ENCODE data around the gene APBB2. TPM values are rescaled to one million over a fixed set of nuclear protein-coding genes. Genes with fewer than 3 reads are reported as not detected.

APBB2 gene
- total and polyA plus RNA-seq, 2 of the 8 experiments (the other 6 are each of a cell fraction or from before 2014, with no cell fraction given) = 58.7 to 59.4 TPM

- H4K8ac ChIP-seq (ENCODE audit: extremely low read depth, insufficient read depth, low read length) = no peak overlapping the region
- H4K5ac ChIP-seq (ENCODE audit: insufficient read length, low read depth, low read length) = no peak overlapping the region
- peaks cover 0 to 7% (median 3%) of the 10 kb centered on the region in 4 experiments; a peak in 3 of 7 replicates for H3K4me1 ChIP-seq (replicated peaks in 1 of 4; ENCODE audit: control insufficient read depth in 3 of 4, insufficient read depth in 4 of 4, low read length in 3 of 4)
- no peak overlapping the region for H3K56ac ChIP-seq (replicated peaks; ENCODE audit: insufficient read length, low read depth, low read length)
- no peak overlapping the region for H2BK20ac ChIP-seq (ENCODE audit: low read length)
- H4K20me1 ChIP-seq (replicated peaks in 1 of 2; ENCODE audit: control insufficient read depth in 1 of 2, insufficient read depth in 2 of 2, low read length in 2 of 2) = no peaks in the 10 kb centered on the region
- DNase-seq (ENCODE audit: low read depth in 1 of 2, low spot score in 2 of 2) = no peak
- no peak overlapping the region for H3K23ac ChIP-seq (ENCODE audit: insufficient read length)
- ChIA-PET CTCF (ENCODE audit: partially characterized antibody) (interaction anchor here (0.9 to 1.7 kb wide), 2 partner anchors 13 to 16 kb away, joined by 4 to 8 read pairs; no protein-coding TSS in a partner anchor), POLR2A (ENCODE audit: partially characterized antibody) (interaction anchor here (0.9 to 1.4 kb wide), 2 partner anchors 24 to 60 kb away, joined by 3 read pairs; no protein-coding TSS in a partner anchor)
- no peak overlapping the region for H2BK15ac ChIP-seq (ENCODE audit: low read length)
- no peaks in the 10 kb centered on the region for H3K23me2 ChIP-seq (ENCODE audit: low read depth, low read length)
- H3K4me3 ChIP-seq (ENCODE audit: extremely low read depth in 1 of 4, insufficient read depth in 2 of 4, low read depth in 3 of 4, low read length in 4 of 4) = no peak overlapping the region
- H3K27ac ChIP-seq (ENCODE audit: low read depth, low read length) = no peak overlapping the region
- peaks cover 0 to 7% of the 10 kb centered on the region in 2 experiments; a peak in 1 of 4 replicates for H3K9me3 ChIP-seq (ENCODE audit: insufficient read depth in 2 of 2, low read depth in 1 of 2, low read length in 1 of 2)
- H2BK5ac ChIP-seq (ENCODE audit: low read depth, low read length) = no peak overlapping the region
- no peak for TF ChIP-seq PHF8 (conservative IDR thresholded peaks at IDR 0.05; ENCODE audit: low read depth, low read length)
- TF ChIP-seq SIX5 (IDR thresholded peaks at IDR 0.05; ENCODE audit: low read depth, low read length) = no peak
- no peak for TF ChIP-seq NANOG (IDR thresholded peaks at IDR 0.05; ENCODE audit: insufficient read depth, low read depth, low read length, poor library complexity, severe bottlenecking)
- no peak for TF ChIP-seq YY1 (IDR thresholded peaks at IDR 0.05; ENCODE audit: low read depth, low read length)
- H3K36me3 ChIP-seq (ENCODE audit: control insufficient read depth in 2 of 4, insufficient read depth in 4 of 4, low read length in 3 of 4) = no peaks in the 10 kb centered on the region
- H3K18ac ChIP-seq (ENCODE audit: extremely low read depth, low read length) = no peak overlapping the region
- no peak overlapping the region for H3K14ac ChIP-seq (ENCODE audit: insufficient read length)
- H3K79me1 ChIP-seq (ENCODE audit: low read depth, low read length) = no peaks in the 10 kb centered on the region; the same call in 1 of the 2 replicates
- 91% methylated on average over 5 of the region's 5 CpGs; no CpG with 5 or more reads in 1 of the 2 experiments for WGBS, 2 experiments (ENCODE audit: extremely low coverage in 1 of 2, insufficient coverage in 1 of 2, insufficient read length in 1 of 2, insufficient replicate concordance in 2 of 2, low coverage in 1 of 2, low lambda C conversion rate in 2 of 2, missing lambda C conversion rate in 1 of 2)
- no peak overlapping the region for H2AFZ ChIP-seq (ENCODE audit: low read length)
- H2BK120ac ChIP-seq (replicated peaks; ENCODE audit: low read depth, low read length) = no peak overlapping the region
- no peak for FAIRE-seq
- no peak overlapping the region for H4K91ac ChIP-seq (replicated peaks; ENCODE audit: insufficient read length, low read length)
- no peak overlapping the region for H2AK5ac ChIP-seq (ENCODE audit: low read depth, low read length)
- H2BK12ac ChIP-seq (ENCODE audit: low read depth, low read length) = no peak overlapping the region
- H3K4me2 ChIP-seq (ENCODE audit: insufficient read depth in 1 of 2, low read depth in 2 of 2, low read length in 2 of 2) = no peak overlapping the region
- H3K4ac ChIP-seq (replicated peaks; ENCODE audit: insufficient read length, low read depth, low read length) = no peak overlapping the region
- no peaks in the 10 kb centered on the region for H3K27me3 ChIP-seq (replicated peaks in 1 of 4; ENCODE audit: control insufficient read depth in 3 of 4, extremely low read depth in 1 of 4, insufficient read depth in 3 of 4, low read length in 3 of 4)
- peaks cover 3 to 69% of the 10 kb centered on the region in 2 experiments for H3K79me2 ChIP-seq (ENCODE audit: control insufficient read depth in 1 of 2, insufficient read depth in 2 of 2, low read length in 2 of 2)
- no peak overlapping the region for H3K9ac ChIP-seq (replicated peaks in 1 of 4; ENCODE audit: extremely low read depth in 1 of 4, low read depth in 3 of 4, low read length in 3 of 4)
Measured at GRCh38 chr4:41184009-41184408, 30.3 kb downstream of the APBB2 start.

All from H1 (cell line).